SKM-1 (cell line): ENCODE data around the gene CUX1.

ENCODE experiments used
- DNase-seq: peaks from one replicate; lab custom pipeline; 2025; ENCODE audit not compliant: unreplicated experiment; lab: John Stamatoyannopoulos, UW

Gene CUX1

DNA sequence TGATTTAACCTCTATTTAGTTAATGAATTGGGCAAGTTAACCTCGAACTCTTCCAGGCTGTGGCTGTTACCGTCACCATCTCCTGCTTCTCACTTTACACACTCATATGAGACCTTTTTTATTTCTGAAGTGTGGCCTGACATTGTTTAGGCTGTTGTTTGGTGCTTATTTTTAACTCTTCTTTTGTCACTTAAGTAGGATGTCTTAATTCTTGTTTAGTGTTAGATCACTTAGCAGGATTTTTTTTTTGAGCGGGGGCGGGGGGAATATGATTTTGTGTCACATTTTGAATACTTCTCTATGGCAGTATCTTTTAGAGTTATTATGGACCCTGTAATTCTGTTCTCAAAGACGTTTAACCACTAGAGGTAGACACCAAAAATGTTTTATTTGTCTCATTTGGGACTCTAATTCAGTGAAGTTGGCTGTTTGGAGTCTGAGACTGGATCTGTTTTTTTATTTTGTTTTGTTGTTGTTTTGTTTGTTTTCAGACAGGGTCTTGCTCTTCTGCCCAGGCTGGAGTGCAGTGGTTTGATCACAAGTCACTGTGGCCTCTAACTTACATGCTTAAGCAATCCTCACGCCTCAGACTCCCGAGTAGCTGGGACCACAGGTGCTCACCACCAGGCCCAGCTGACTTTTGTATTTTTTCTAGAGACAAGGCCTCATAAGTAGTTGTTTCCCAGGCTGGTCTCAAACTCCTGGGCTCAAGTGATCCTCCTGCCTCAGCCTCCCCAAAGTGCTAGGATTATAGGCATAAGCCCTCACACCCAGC is 73.5 kb downstream of the CUX1 start:
- no peak for DNase-seq

GRCh38 chr7:101891936-101892640 is 74.7 kb downstream of the CUX1 start:
- peak; percentile 11 for DNase-seq

GRCh38 chr7:101893341-101894082 is 76.1 kb downstream of the CUX1 start:
- DNase-seq, result no peak

DNA sequence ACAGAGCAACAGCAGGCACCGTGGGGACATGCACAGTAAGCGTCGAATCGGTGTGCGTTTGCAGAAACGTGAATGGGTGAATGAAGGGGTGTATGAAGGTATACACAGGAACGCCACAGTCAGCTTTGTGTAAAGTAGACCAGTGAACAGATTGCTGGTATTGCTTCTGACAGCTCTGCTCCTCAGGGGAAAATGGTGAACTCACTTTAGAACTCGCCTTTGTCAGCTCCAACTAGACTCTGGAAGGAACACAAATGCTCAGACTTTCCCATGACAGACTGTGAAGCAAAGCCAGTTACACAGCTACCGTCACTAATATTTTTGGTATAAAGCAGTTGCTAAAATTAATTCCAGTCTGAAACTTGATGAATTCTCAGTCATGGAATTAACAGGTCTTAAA is 78.9 kb downstream of the CUX1 start:
- no peak for DNase-seq

GRCh38 chr7:101896941-101897340 is 79.5 kb downstream of the CUX1 start:
- DNase-seq, result no peak

GRCh38 chr7:101898106-101898505 is 80.7 kb downstream of the CUX1 start:
- DNase-seq, result no peak

- DNase-seq, result no peak
Observed at GRCh38 chr7:101899616-101900015, 82.2 kb downstream of the CUX1 start.

GRCh38 chr7:101900103-101900502 is 82.7 kb downstream of the CUX1 start:
- no peak for DNase-seq

- DNase-seq, result no peak
Observed at GRCh38 chr7:101901661-101902491, 84.5 kb downstream of the CUX1 start.

GRCh38 chr7:101902680-101903514 is 85.5 kb downstream of the CUX1 start:
- DNase-seq, result no peak

DNA sequence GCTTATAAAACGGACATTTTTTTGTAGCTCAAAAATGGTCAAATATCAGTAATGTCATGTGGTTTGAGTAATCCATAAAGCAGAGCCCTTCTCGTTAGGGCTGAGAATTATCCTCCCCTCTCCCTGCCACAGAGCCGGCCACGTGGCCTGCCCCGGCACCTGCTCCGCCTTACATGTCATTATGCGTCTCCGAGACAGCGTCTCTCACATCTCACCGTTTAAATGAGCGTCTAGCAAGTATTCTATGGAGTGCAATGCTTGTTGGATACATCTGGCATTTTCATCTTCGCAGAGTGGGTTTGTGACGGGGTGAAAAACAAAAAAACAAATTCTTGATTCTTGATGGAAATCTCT is 86.1 kb downstream of the CUX1 start:
- DNase-seq, result no peak

DNA sequence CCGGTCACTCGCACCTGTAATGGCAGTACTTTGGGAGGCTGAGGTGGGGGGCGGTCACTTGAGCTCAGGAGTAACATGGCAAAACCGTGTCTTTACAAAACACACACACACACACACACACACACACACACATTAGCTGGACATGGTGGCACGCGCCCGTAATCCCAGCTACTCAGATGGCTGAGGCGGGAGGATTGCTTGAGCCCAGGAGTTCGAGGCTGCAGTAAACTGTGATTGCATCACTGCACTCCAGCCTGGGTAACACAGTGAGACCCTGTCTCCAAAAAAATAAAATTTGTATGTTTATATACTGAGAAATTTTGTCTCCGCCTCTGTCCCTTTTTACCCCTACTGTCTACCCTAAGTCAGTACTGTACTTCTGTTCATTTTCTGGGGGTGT is 86.6 kb downstream of the CUX1 start:
- no peak for DNase-seq

- DNase-seq, result no peak
Observed at GRCh38 chr7:101905203-101905865, 87.9 kb downstream of the CUX1 start.

- DNase-seq, result no peak
Observed at GRCh38 chr7:101906291-101907240, 89.1 kb downstream of the CUX1 start.

GRCh38 chr7:101910991-101911799 is 93.8 kb downstream of the CUX1 start:
- no peak for DNase-seq

GRCh38 chr7:101911800-101912715 is 94.6 kb downstream of the CUX1 start:
- DNase-seq, result no peak

DNA sequence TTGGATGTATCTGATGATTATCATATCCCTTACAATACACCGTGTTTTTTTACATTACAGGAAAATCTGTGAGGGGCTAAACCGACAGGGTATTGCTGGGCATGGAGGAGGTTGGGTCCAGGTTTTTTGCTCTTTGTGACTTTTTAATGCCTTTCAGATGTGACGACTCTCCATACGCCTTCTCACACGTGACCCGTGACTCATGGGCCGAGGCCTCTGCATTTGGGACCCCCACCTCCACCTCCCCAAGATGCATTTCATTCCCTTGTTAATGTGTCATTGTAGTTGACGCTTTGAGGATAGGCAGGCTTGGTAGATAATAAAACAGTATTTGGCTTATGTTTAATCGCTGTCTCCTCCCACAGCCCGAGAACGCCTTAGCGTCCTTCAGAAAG is 95.3 kb downstream of the CUX1 start:
- DNase-seq, result no peak
